T-helper 17 cell (primary cell): ENCODE data around the gene DIP2C. TPM values are rescaled to one million over a fixed set of nuclear protein-coding genes. Genes with fewer than 3 reads are reported as not detected.

Source experiments
- ATAC-seq: fragments of 150-1000 bp; cut with Tn5 transposase; 2 replicates; pipeline ENCODE4 v1.10.0; 2021; ENCODE audit warnings: mild to moderate bottlenecking, moderate library complexity
- DNase-seq, 3 donors: peaks; one replicate each; pipeline versions ENCODE4 v3.0.0 to v3.0.0-alpha.2; 2020 to 2021
- H3K9me3 ChIP-seq: one replicate; pipeline ENCODE4 v1.7.0; 2013; ENCODE audit warnings: low read length, mild to moderate bottlenecking; ENCODE audit not compliant: control insufficient read depth, poor library complexity, severe bottlenecking
- H3K27ac Mint-ChIP-seq: one replicate; pipeline ENCODE4 v1.8.0; 2022; ENCODE audit warnings: mild to moderate bottlenecking, moderate library complexity, mixed read lengths
- H3K27me3 Mint-ChIP-seq: one replicate; pipeline ENCODE4 v1.8.0; 2022; ENCODE audit warnings: mixed read lengths
- H3K36me3 Mint-ChIP-seq: one replicate; pipeline ENCODE4 v1.8.0; 2022; ENCODE audit warnings: low read depth, mixed read lengths
- H3K4me1 Mint-ChIP-seq: one replicate; pipeline ENCODE4 v1.8.0; 2022; ENCODE audit warnings: mild to moderate bottlenecking, mixed read lengths
- H3K4me3 Mint-ChIP-seq: one replicate; pipeline ENCODE4 v1.8.0; 2022; ENCODE audit warnings: mild to moderate bottlenecking, moderate library complexity, mixed read lengths
- total RNA-seq, 4 donors: library from RNA in 2 of 4; stranded (reverse) in 2 of 4; gene quantifications; one replicate each; pipeline ENCODE4 v1.2.3 and lab custom pipeline; 2022 to 2026

DIP2C gene
- total RNA-seq, 2 donors from 2014 or later, result 4.1 to 6.0 TPM

- no peaks in the 10 kb centered on the region for H3K9me3 ChIP-seq
- H3K4me1 Mint-ChIP-seq, result peaks cover 10% of the 10 kb centered on the region
- no peak for ATAC-seq
- DNase-seq, result no peak
- H3K4me3 Mint-ChIP-seq, result peak overlapping the region; percentile 81
- peaks cover 3% of the 10 kb centered on the region for H3K36me3 Mint-ChIP-seq
- H3K27ac Mint-ChIP-seq, result no peak overlapping the region
- peaks cover 55% of the 10 kb centered on the region for H3K27me3 Mint-ChIP-seq
Observed at GRCh38 chr10:690372-691161, 1.1 kb upstream of the DIP2C start.

DNA sequence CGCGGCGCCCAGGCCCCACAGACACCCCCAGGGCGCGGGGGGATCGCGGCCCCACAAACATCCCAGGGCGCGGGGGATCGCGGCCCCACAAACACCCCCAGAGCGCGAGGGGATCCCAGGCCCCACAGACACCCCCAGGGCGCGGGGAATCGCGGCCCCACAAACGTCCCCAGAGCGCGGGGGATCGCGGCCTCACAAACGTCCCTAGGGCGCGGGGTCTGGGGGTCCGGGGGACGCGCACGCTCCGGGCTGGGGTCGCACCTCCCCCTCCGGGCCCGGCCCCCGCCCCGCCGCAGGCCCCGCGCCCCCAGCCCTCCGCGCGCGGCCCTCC lies 382 bp downstream of the DIP2C start:
- Mint-ChIP-seq H3K27me3 (peaks cover 59% of the 10 kb centered on the region), H3K27ac (no peak overlapping the region)

DNA sequence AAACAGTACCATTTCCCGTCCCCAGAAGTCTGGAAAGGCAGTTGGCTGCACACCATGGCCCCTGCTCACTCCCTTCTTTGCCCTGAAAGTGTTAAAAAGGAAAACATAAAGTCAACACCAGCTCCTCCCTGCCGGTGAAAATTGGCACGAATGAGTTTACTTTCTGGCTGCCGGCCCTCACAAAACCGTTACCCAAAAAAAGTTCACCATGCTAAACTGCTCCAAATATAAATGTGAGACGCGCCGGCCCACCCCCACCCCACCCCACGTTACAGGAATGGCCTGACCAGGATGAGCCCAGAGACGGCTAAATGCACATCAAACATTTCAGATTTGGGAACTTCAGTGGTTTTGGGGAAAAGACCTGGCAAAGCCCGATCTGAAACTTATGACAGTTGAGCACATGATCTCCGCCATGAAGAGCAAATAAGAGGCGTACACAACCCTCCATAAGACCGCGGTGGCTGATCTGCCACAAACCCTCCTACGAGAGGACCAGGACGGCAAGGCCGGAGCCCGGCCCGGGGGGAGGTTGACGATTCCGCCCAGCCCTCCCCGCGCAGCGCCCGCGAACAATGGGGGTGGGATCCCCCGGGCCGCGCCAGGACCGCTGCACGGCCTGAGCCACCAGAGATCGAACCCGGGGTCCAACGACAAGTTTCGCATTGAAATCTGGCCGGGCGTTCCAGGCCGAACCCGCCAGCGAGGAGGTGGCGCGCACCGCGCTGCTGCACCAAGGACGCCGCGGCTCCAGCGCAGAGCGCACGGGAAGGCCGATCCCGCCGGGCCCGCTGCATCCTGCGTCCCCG lies 952 bp downstream of the DIP2C start:
- H3K9me3 ChIP-seq, result no peaks in the 10 kb centered on the region
- peak overlapping the region; percentile 55 for H3K4me3 Mint-ChIP-seq
- DNase-seq (no peak), ATAC-seq (no peak)
- no peak overlapping the region for H3K27ac Mint-ChIP-seq
- peaks cover 10% of the 10 kb centered on the region for H3K4me1 Mint-ChIP-seq
- H3K36me3 Mint-ChIP-seq, result peaks cover 3% of the 10 kb centered on the region
- H3K27me3 Mint-ChIP-seq, result peaks cover 56% of the 10 kb centered on the region

More for the DNA sequence above, 382 bp downstream of the DIP2C start:
- no peak for ATAC-seq
- no peak for DNase-seq
- Mint-ChIP-seq H3K4me1 (peaks cover 10% of the 10 kb centered on the region), H3K4me3 (peak overlapping the region; percentile 55), H3K36me3 (peaks cover 3% of the 10 kb centered on the region)
- no peaks in the 10 kb centered on the region for H3K9me3 ChIP-seq

- Mint-ChIP-seq H3K4me3 (peak overlapping the region; percentile 55), H3K36me3 (peaks cover 4% of the 10 kb centered on the region), H3K27me3 (peaks cover 56% of the 10 kb centered on the region)
Observed at GRCh38 chr10:687583-688311, 1.7 kb downstream of the DIP2C start.

DNA sequence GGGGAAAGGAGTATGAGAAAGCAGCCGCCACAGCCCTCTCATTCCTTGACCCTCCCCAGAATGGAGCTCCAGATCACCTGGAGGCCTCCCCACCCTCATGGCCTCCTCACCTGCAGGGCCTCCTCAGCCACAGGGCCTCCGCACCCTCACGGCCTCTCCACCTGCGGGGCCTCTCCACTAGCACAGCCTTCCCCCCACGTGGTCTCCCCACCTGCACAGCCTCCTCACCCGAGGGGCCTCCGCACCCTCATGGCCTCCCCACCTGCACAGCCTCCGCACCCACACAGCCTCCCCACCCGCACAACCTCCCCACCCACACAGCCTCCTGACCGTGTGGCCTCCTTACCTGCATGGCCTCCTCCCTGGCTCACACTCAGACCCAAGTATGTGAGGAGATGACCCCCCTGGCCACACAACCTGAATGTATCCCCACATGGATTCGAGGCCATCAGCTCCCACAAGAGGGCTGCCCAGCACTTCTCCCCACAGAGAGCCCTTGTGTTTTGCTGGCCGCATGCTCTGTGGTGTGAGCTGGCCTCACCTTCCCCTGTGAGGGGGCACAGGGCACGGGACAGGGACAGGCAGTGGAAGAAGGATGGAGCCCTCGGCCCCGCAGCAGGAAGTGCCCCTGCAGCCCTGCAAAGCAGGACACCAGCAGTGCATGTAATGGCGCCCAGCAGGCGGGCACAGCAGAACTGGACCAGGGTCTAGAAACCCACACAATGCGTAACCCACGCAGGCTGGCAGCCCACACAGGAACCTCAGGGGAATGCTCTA lies 3.1 kb downstream of the DIP2C start:
- no peaks in the 10 kb centered on the region for H3K9me3 ChIP-seq
- no peak overlapping the region for H3K4me3 Mint-ChIP-seq
- no peak for ATAC-seq
- peaks cover 5% of the 10 kb centered on the region for H3K4me1 Mint-ChIP-seq
- DNase-seq, result no peak
- peaks cover 54% of the 10 kb centered on the region for H3K27me3 Mint-ChIP-seq
- H3K27ac Mint-ChIP-seq, result no peak overlapping the region
- H3K36me3 Mint-ChIP-seq, result peaks cover 4% of the 10 kb centered on the region

More at GRCh38 chr10:687583-688311, 1.7 kb downstream of the DIP2C start:
- no peaks in the 10 kb centered on the region for H3K9me3 ChIP-seq
- no peak for ATAC-seq
- H3K27ac Mint-ChIP-seq, result no peak overlapping the region
- H3K4me1 Mint-ChIP-seq, result peaks cover 9% of the 10 kb centered on the region
- no peak for DNase-seq

- H3K4me1 Mint-ChIP-seq, result peaks cover 2% of the 10 kb centered on the region
- peaks cover 47% of the 10 kb centered on the region for H3K27me3 Mint-ChIP-seq
- no peaks in the 10 kb centered on the region for H3K9me3 ChIP-seq
- no peak overlapping the region for H3K4me3 Mint-ChIP-seq
- no peak for DNase-seq
- H3K36me3 Mint-ChIP-seq, result peaks cover 2% of the 10 kb centered on the region
- ATAC-seq, result no peak
- H3K27ac Mint-ChIP-seq, result no peak overlapping the region
Observed at GRCh38 chr10:685613-686012, 3.9 kb downstream of the DIP2C start.

- H3K27ac Mint-ChIP-seq, result no peak overlapping the region
- DNase-seq, result no peak
- no peak overlapping the region for H3K4me3 Mint-ChIP-seq
- peaks cover 42% of the 10 kb centered on the region for H3K27me3 Mint-ChIP-seq
- no peaks in the 10 kb centered on the region for H3K9me3 ChIP-seq
- ATAC-seq, result no peak
- H3K4me1 Mint-ChIP-seq, result peaks cover 2% of the 10 kb centered on the region
- H3K36me3 Mint-ChIP-seq, result peaks cover 2% of the 10 kb centered on the region
Observed at GRCh38 chr10:683448-684071, 5.9 kb downstream of the DIP2C start.

DNA sequence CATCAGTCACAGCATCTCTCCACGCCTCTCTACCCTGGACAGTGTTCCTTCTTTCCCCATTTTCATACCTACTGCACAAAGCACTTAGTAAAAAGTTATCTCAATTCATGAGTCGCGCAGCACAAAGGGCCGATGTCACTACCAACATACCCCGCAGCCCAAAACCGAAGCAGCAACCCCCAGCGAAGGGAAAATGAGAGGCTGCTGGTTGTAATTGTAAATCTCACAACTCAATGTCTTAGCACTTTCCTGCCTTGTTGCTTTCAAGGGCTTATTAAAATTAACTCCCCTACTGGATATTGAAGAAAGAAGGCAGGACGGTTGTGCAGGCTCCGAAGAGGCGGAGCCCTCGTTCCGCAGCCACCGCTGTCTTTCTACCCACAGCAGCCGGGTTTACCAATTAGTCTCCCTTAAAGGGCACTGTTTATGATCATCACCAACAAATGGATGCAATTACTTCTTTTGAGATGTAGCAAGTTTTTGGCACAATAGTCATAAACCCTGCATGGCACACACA lies 6.5 kb downstream of the DIP2C start:
- peaks cover 2% of the 10 kb centered on the region for H3K36me3 Mint-ChIP-seq
- ATAC-seq (no peak), DNase-seq (no peak)
- H3K9me3 ChIP-seq, result no peaks in the 10 kb centered on the region
- H3K4me3 Mint-ChIP-seq, result no peak overlapping the region
- peaks cover 38% of the 10 kb centered on the region for H3K27me3 Mint-ChIP-seq
- H3K4me1 Mint-ChIP-seq, result peaks cover 2% of the 10 kb centered on the region
- no peak overlapping the region for H3K27ac Mint-ChIP-seq

- H3K4me1 Mint-ChIP-seq, result peaks cover 2% of the 10 kb centered on the region
- no peak overlapping the region for H3K27ac Mint-ChIP-seq
- no peak for DNase-seq
- no peaks in the 10 kb centered on the region for H3K9me3 ChIP-seq
- peaks cover 2% of the 10 kb centered on the region for H3K36me3 Mint-ChIP-seq
- no peak overlapping the region for H3K4me3 Mint-ChIP-seq
- no peak for ATAC-seq
- H3K27me3 Mint-ChIP-seq, result peaks cover 27% of the 10 kb centered on the region
Observed at GRCh38 chr10:681670-682318, 7.7 kb downstream of the DIP2C start.

GRCh38 chr10:680745-681144 lies 8.7 kb downstream of the DIP2C start:
- peaks cover 2% of the 10 kb centered on the region for H3K36me3 Mint-ChIP-seq
- H3K4me3 Mint-ChIP-seq, result no peak overlapping the region
- no peaks in the 10 kb centered on the region for H3K9me3 ChIP-seq
- H3K27me3 Mint-ChIP-seq, result peaks cover 24% of the 10 kb centered on the region
- no peak for ATAC-seq
- no peak overlapping the region for H3K27ac Mint-ChIP-seq
- DNase-seq, result no peak
- peaks cover 2% of the 10 kb centered on the region for H3K4me1 Mint-ChIP-seq

DNA sequence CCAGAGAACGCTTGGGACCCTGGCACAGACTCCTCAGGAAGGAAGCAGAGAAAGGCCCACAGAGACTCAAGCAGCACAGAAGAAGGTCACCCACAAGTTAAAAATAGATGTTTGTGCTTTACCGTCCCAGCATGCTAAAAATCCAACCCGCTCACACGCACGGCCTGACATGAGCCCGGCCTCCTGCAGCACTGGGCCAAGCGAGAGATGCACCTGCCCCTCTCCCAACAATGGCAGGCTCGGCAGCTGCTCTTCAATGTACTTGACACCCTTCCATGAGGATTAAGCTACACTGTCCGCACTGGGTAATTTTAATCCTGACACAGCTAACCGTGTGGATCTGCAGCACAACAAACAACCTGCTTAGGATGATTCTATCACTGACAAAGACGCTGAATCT lies 9.3 kb downstream of the DIP2C start:
- no peak for DNase-seq
- Mint-ChIP-seq H3K4me3 (no peak overlapping the region), H3K36me3 (peaks cover 2% of the 10 kb centered on the region), H3K27me3 (peaks cover 24% of the 10 kb centered on the region), H3K4me1 (peaks cover 2% of the 10 kb centered on the region), H3K27ac (no peak overlapping the region)
- no peaks in the 10 kb centered on the region for H3K9me3 ChIP-seq
- ATAC-seq, result no peak

GRCh38 chr10:679556-679955 lies 9.9 kb downstream of the DIP2C start:
- H3K4me1 Mint-ChIP-seq, result peaks cover 2% of the 10 kb centered on the region
- H3K9me3 ChIP-seq, result no peaks in the 10 kb centered on the region
- peaks cover 2% of the 10 kb centered on the region for H3K36me3 Mint-ChIP-seq
- peaks cover 23% of the 10 kb centered on the region for H3K27me3 Mint-ChIP-seq
- ATAC-seq (no peak), DNase-seq (no peak)
- H3K27ac Mint-ChIP-seq, result no peak overlapping the region
- no peak overlapping the region for H3K4me3 Mint-ChIP-seq
